Measurements from ENCODE around the gene HTT. TPM values are rescaled to one million over a fixed set of nuclear protein-coding genes. Genes with fewer than 3 reads are reported as not detected.
A peak's percentile ranks its signal among the peaks of the same experiment; 100 is the strongest.

The HTT gene
- total RNA-seq, 1 donor from 2014 or later = 72.0 TPM

DNA sequence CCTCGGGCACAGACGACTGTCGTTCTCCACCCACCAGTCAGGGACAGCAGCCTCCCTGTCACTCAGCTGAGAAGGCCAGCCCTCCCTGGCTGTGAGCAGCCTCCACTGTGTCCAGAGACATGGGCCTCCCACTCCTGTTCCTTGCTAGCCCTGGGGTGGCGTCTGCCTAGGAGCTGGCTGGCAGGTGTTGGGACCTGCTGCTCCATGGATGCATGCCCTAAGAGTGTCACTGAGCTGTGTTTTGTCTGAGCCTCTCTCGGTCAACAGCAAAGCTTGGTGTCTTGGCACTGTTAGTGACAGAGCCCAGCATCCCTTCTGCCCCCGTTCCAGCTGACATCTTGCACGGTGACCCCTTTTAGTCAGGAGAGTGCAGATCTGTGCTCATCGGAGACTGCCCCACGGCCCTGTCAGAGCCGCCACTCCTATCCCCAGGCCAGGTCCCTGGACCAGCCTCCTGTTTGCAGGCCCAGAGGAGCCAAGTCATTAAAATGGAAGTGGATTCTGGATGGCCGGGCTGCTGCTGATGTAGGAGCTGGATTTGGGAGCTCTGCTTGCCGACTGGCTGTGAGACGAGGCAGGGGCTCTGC lies 166.5 kb downstream of the HTT start:
- TF ChIP-seq CTCF (conservative IDR thresholded peaks at IDR 0.05) = no peak
- Mint-ChIP-seq H3K9me3 (no peaks in the 10 kb centered on the region), H3K4me1 (no peaks in the 10 kb centered on the region), H3K36me3 (ENCODE audit: low read depth) (no peaks in the 10 kb centered on the region), H3K27ac (ENCODE audit: unreplicated experiment) (no peak overlapping the region), H3K4me3 (no peak overlapping the region), H3K27me3 (ENCODE audit: low read depth) (no peaks in the 10 kb centered on the region)
- DNase-seq (ENCODE audit: low read depth, low spot score) = no peak

DNA sequence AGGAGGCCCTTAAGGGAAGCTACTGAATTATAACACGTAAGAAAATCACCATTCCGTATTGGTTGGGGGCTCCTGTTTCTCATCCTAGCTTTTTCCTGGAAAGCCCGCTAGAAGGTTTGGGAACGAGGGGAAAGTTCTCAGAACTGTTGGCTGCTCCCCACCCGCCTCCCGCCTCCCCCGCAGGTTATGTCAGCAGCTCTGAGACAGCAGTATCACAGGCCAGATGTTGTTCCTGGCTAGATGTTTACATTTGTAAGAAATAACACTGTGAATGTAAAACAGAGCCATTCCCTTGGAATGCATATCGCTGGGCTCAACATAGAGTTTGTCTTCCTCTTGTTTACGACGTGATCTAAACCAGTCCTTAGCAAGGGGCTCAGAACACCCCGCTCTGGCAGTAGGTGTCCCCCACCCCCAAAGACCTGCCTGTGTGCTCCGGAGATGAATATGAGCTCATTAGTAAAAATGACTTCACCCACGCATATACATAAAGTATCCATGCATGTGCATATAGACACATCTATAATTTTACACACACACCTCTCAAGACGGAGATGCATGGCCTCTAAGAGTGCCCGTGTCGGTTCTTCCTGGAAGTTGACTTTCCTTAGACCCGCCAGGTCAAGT lies 167.5 kb downstream of the HTT start:
- TF ChIP-seq CTCF (conservative IDR thresholded peaks at IDR 0.05) = no peak
- H3K36me3 Mint-ChIP-seq (ENCODE audit: low read depth) = no peaks in the 10 kb centered on the region
- no peaks in the 10 kb centered on the region for H3K4me1 Mint-ChIP-seq
- H3K27ac Mint-ChIP-seq (ENCODE audit: unreplicated experiment) = no peak overlapping the region
- no peaks in the 10 kb centered on the region for H3K27me3 Mint-ChIP-seq (ENCODE audit: low read depth)
- no peak overlapping the region for H3K4me3 Mint-ChIP-seq
- H3K9me3 Mint-ChIP-seq = no peaks in the 10 kb centered on the region
- DNase-seq (ENCODE audit: low read depth, low spot score) = no peak

GRCh38 chr4:3243136-3243780 lies 168.8 kb downstream of the HTT start:
- no peak for DNase-seq (ENCODE audit: low read depth, low spot score)
- no peaks in the 10 kb centered on the region for H3K4me1 Mint-ChIP-seq
- H3K27me3 Mint-ChIP-seq (ENCODE audit: low read depth) = no peaks in the 10 kb centered on the region
- no peaks in the 10 kb centered on the region for H3K9me3 Mint-ChIP-seq
- no peak for TF ChIP-seq CTCF (conservative IDR thresholded peaks at IDR 0.05)
- H3K36me3 Mint-ChIP-seq (ENCODE audit: low read depth) = no peaks in the 10 kb centered on the region
- H3K4me3 Mint-ChIP-seq = peak overlapping the region; percentile 47
- peak overlapping the region; percentile 45 for H3K27ac Mint-ChIP-seq (ENCODE audit: unreplicated experiment)

- H3K4me3 Mint-ChIP-seq = no peak overlapping the region
- no peaks in the 10 kb centered on the region for H3K27me3 Mint-ChIP-seq (ENCODE audit: low read depth)
- H3K36me3 Mint-ChIP-seq (ENCODE audit: low read depth) = no peaks in the 10 kb centered on the region
- H3K4me1 Mint-ChIP-seq = no peaks in the 10 kb centered on the region
- TF ChIP-seq CTCF (conservative IDR thresholded peaks at IDR 0.05) = no peak
- no peak for DNase-seq (ENCODE audit: low read depth, low spot score)
- H3K27ac Mint-ChIP-seq (ENCODE audit: unreplicated experiment) = no peak overlapping the region
- H3K9me3 Mint-ChIP-seq = no peaks in the 10 kb centered on the region
These were observed 169.5 kb downstream of the HTT start for GRCh38 chr4:3244002-3244401.

GRCh38 chr4:3244747-3245146 lies 170.3 kb downstream of the HTT start:
- Mint-ChIP-seq H3K4me1 (no peaks in the 10 kb centered on the region), H3K27me3 (ENCODE audit: low read depth) (no peaks in the 10 kb centered on the region), H3K4me3 (no peak overlapping the region), H3K36me3 (ENCODE audit: low read depth) (no peaks in the 10 kb centered on the region), H3K9me3 (no peaks in the 10 kb centered on the region), H3K27ac (ENCODE audit: unreplicated experiment) (no peak overlapping the region)
- no peak for TF ChIP-seq CTCF (conservative IDR thresholded peaks at IDR 0.05)
- DNase-seq (ENCODE audit: low read depth, low spot score) = no peak

Data from neural crest cell (in vitro differentiated cells).